HG03097 (cell line): ENCODE results near the gene MTHFD1L.
"Not testable (repeated sequence)": the region's sequence is repeated elsewhere in the genome, so short reads cannot be mapped to it uniquely, and the experiment has no call there.

ENCODE experiments used
- ATAC-seq: cut with Tn5 transposase; IDR thresholded peaks from one replicate; pipeline ENCODE4 v1.9.1; 2021; ENCODE audit not compliant: unreplicated experiment, low FRiP score

MTHFD1L gene

GRCh38 chr6:151034825-151035781 lies 169.6 kb downstream of the MTHFD1L start:
- no peak for ATAC-seq

GRCh38 chr6:151036211-151036721 lies 170.8 kb downstream of the MTHFD1L start:
- not testable (repeated sequence) for ATAC-seq

- no peak for ATAC-seq
Observed at GRCh38 chr6:151036869-151037680, 171.6 kb downstream of the MTHFD1L start.

DNA sequence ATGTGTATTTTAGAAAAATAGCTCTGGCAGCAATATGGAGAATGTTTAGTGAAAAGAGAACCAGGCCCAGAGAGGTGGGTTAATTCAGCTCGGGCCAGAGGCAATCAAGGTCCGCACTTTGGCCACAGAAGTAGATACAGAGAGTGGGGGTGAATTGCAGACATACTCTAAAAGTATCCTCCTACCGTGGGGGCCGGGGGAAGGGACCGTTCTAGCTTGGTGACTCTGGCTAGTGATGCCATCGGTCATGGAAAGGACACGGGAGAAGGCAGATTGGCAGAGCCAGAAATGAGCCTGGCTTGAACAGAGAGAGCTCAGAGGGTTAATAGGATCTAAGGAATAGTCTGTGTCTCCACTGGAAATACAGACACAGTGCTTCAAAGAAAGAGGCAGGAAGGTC lies 173.1 kb downstream of the MTHFD1L start:
- no peak for ATAC-seq

DNA sequence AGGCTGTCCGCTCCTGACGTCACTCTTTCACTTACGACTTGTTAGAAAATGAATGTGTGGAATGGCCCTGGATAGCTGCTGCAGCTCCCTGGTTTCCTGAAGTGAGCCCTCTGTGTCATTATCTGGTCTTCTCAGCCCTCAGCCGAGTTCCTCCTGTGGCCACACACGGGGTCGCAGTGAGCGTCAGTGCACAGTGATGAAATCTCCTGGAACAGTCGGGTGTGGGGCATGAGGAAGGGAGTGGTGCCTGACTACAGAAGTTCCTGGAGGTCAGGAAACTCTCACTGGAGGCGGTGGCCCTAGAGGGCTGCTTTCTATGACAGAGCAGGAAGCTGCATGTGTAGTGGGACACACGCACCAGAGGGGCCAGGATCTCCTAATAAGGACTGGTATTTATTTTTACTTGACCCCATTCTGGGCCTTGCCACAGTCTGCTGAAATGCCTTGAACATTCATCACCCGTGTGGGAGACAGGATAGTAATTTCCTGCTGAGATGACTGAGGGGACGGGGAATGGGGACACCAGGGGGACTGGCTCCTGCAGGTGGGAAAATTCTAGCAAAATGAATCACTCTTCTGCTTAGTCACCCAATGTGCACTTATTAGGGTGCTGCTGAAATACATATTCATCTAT lies 175.5 kb downstream of the MTHFD1L start:
- not testable (repeated sequence) for ATAC-seq

- ATAC-seq, result no peak
Observed at GRCh38 chr6:151041686-151042085, 176.2 kb downstream of the MTHFD1L start.

GRCh38 chr6:151042911-151043330 lies 177.4 kb downstream of the MTHFD1L start:
- ATAC-seq, result not testable (repeated sequence)

GRCh38 chr6:151043944-151044343 lies 178.4 kb downstream of the MTHFD1L start:
- ATAC-seq, result no peak

GRCh38 chr6:151044465-151045441 lies 179.3 kb downstream of the MTHFD1L start:
- ATAC-seq, result no peak

- ATAC-seq, result not testable (repeated sequence)
Observed at GRCh38 chr6:151045511-151046222, 180.2 kb downstream of the MTHFD1L start.

DNA sequence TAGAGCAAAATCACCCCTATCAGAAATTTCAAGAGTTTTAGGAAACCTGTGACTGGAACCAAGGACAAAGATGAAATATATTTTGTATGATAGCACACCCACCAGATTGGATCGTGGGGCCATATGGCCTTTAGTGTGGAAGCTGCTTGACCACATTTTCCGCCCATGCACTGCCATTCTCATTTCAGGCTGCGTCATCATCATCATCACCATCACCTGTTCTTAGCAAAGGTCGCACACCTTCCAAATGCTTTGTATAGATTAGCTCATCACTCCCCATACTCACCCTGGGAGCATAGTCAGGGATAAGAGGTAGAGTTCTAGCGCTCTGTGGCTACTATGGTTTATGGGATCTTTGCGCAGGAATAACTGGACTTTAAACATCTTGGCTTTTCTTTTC lies 185.7 kb downstream of the MTHFD1L start:
- ATAC-seq, result no peak

GRCh38 chr6:151052021-151052646 lies 186.6 kb downstream of the MTHFD1L start:
- no peak for ATAC-seq

DNA sequence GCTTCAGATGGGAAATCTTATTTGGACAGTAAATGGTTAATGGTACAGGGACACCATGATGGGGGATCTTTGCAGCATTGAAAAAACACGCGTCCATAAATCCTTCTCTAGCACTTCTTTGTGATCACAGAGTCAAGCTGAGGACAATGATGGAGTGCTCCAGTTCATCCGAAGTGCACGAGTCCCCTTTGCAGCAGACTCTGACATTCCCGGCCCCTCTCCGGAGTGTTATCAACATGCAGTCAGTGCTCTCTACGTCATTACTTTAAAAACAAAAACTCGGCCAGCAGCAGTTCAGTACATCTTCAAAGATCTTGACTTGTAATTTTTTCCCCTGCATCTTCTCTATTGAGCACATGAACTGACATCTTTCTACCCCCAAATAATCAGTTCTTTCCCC lies 188.8 kb downstream of the MTHFD1L start:
- ATAC-seq, result no peak

GRCh38 chr6:151056230-151056907 lies 190.9 kb downstream of the MTHFD1L start:
- no peak for ATAC-seq

GRCh38 chr6:151057061-151057460 lies 191.6 kb downstream of the MTHFD1L start:
- no peak for ATAC-seq

DNA sequence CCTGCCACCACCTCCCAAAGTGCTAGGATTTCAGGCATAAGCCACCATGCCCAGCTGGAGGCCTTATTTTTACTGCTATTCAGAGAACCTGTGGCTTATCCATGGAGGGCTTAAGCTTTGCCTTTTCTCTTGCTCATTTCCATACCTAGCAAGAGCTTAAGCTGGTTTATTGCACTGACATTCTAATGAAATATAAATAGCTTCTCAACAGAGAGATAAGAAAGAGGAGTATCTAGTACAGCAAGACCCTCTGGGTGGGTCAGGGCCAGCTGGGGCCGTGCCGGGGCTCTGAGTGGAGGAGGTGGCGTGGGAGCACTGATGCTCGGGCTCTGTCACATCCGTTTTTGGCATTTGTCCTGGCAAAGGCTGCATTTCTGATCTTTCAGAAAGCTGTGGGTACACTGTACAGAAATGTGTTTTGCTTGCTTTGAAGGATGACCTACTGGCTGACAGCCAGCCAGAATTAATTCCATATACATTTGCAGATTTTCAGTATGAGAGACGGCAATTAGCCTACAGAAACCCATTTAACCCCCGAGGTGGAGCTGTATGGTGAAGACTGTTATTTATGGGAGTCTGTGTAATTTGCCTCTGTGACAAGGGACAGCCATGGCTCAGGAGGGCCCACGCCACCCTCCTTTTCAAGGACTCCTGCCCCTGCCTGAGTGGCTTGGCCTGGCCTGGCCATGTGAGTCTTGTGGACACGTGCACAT lies 192.7 kb downstream of the MTHFD1L start:
- ATAC-seq, result no peak

DNA sequence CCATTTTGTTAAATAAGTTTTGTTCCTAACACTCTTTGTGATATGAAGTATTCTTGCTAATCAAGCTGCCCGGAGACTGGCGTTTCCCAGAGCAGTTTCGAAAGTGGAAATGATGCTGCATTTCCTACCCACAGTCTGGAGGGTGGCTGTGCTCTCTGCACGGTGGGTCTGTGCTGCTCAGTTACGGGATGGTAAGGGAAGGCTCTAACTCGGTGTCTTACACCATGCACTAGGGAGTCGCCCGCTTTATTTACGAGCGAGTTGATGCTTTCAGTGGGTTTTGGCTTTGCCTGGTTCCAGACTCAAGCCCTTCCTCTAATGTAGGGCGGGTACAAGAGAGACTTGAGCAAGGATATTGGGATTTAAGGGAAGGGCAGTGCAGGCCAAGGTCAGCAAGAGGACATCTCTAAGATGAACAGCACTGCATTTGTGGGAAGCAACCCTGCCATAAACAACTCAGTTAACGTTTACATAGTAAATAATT lies 194.2 kb downstream of the MTHFD1L start:
- no peak for ATAC-seq
